Esophagus squamous epithelium (tissue), 5 donors: ENCODE measurements around the gene SNRPN. TPM values are rescaled to one million over a fixed set of nuclear protein-coding genes. Genes with fewer than 3 reads are reported as not detected.
"Not testable (repeated sequence)": the region's sequence is repeated elsewhere in the genome, so short reads cannot be mapped to it uniquely, and the experiment has no call there.

Source experiments
- DNase-seq: peaks from one replicate; lab custom pipeline; 2025; lab: John Stamatoyannopoulos, UW
- H3K27ac ChIP-seq, 4 donors: fragments of 200-600 bp; sonication (generic); one replicate each; pipeline ENCODE4 v1.5.1; 2016 to 2019; ENCODE audit warnings: mild to moderate bottlenecking in 1 of 4
- H3K27me3 ChIP-seq, 4 donors: fragments of 200-600 bp; sonication (generic); 1 replicate in 3 of 4; 2 replicates in 1 of 4; pipeline versions ENCODE4 v1.5.1 to v1.6.0; 2017 to 2021; ENCODE audit warnings: antibody characterized with exemption in 1 of 4
- H3K36me3 ChIP-seq, 3 donors: fragments of 200-600 bp; sonication (generic); one replicate each; pipeline ENCODE4 v1.5.1; 2016 to 2019
- H3K4me1 ChIP-seq, 3 donors: fragments of 200-600 bp; sonication (generic); one replicate each; pipeline ENCODE4 v1.5.1; 2017 to 2019
- H3K4me3 ChIP-seq, 4 donors: fragments of 200-600 bp; sonication (generic); 1 replicate in 3 of 4; 2 replicates in 1 of 4; pipeline ENCODE4 v1.5.1; 2016 to 2019; ENCODE audit warnings: mild to moderate bottlenecking in 2 of 4, moderate library complexity in 1 of 4
- H3K9me3 ChIP-seq, 3 donors: fragments of 200-600 bp; sonication (generic); one replicate each; pipeline ENCODE4 v1.5.1; 2016 to 2019
- CTCF ChIP-seq, 6 experiments: fragments of 450-650 bp in 4 of 6; fragments of 200-600 bp in 2 of 6; sonication (generic) in 2 of 6; IDR thresholded peaks; one replicate each; pipeline ENCODE4 v1.5.1; 2016 to 2019; ENCODE audit warnings: antibody characterized with exemption in 6 of 6, mild to moderate bottlenecking in 4 of 6, moderate library complexity in 4 of 6
- POLR2A ChIP-seq, 4 donors: fragments of 450-650 bp; IDR thresholded peaks; one replicate each; pipeline ENCODE4 v1.6.1; 2017; ENCODE audit warnings: antibody characterized with exemption in 4 of 4, mild to moderate bottlenecking in 4 of 4, moderate library complexity in 3 of 4
- WGBS, 2 donors: methylation state at CpG; one replicate each; pipeline ENCODE4 v1.1.5; 2018; 5-methylcytosine and 5-hydroxymethylcytosine counted together
- intact Hi-C: fragments of 100-400 bp; cut with DNase I; formaldehyde crosslinking; loops from one replicate; pipeline ENCODE4 v1.15.0; 2022
- total RNA-seq, 4 donors: library from RNA; depleted of rRNA; stranded (reverse); fragments of >200 nt; gene quantifications; one replicate each; pipeline ENCODE4 v1.1.0, GENCODE V29; 2016
- donor health status: DM: yes; HTN: yes; CAD: no.

The SNRPN gene
- total RNA-seq: 10 to 100 TPM; 14.7 to 53.8 (median 35.0) TPM

GRCh38 chr15:24954783-24955530 is at the start of gene SNRPN, which contains the start of gene SNURF:
Gene SNRPN (plus strand): TSS chr15:24954987. CDS start chr15:24974454, 19,467 bp downstream.
Gene SNURF (plus strand): TSS chr15:24954987. CDS start chr15:24955049, 62 bp downstream.
- intact Hi-C loops: no loop called here
- peak; percentile 20 for DNase-seq

GRCh38 chr15:24916305-24917009 is 38.3 kb upstream of the SNRPN start:
- WGBS, 2 donors: 74 to 75% methylated on average over 8 of the region's 8 CpGs
- Histone ChIP-seq H3K27me3 (no peaks in the 10 kb centered on the region), H3K9me3 (peaks cover 0 to 5% (median 1%) of the 10 kb centered on the region in 3 donors), H3K4me1 (no peaks in the 10 kb centered on the region), H3K4me3 (no peak overlapping the region), H3K36me3 (no peaks in the 10 kb centered on the region), H3K27ac (no peak overlapping the region)
- TF ChIP-seq POLR2A (IDR thresholded peaks at IDR 0.05): no peak
- TF ChIP-seq CTCF (IDR thresholded peaks at IDR 0.05): no peak
- DNase-seq: no peak
- intact Hi-C loops: no loop called here

More at GRCh38 chr15:24954783-24955530, at the start of gene SNRPN, which contains the start of gene SNURF:
- Histone ChIP-seq H3K9me3 (peaks cover 0 to 21% (median 0%) of the 10 kb centered on the region in 3 donors), H3K27ac (peak within 1 kb of the TSS; percentile 71 to 94 (median 90)), H3K4me1 (peaks cover 0 to 12% (median 3%) of the 10 kb centered on the region in 3 donors), H3K36me3 (no peaks in the 10 kb centered on the region), H3K27me3 (no peaks in the 10 kb centered on the region), H3K4me3 (peak within 1 kb of the TSS; percentile 49 to 82 (median 72))
- 53 to 67% methylated on average over 19 to 31 of the region's 47 CpGs for WGBS, 2 donors
- TF ChIP-seq CTCF (IDR thresholded peaks at IDR 0.05) (no peak), POLR2A (IDR thresholded peaks at IDR 0.05) (peak in 2 of 4 donors; percentile 74 to 81)

- TF ChIP-seq CTCF (IDR thresholded peaks at IDR 0.05): no peak
- no peak for DNase-seq
- intact Hi-C loops: no loop called here
- Histone ChIP-seq H3K4me1 (no peaks in the 10 kb centered on the region), H3K36me3 (no peaks in the 10 kb centered on the region), H3K27me3 (no peaks in the 10 kb centered on the region), H3K27ac (no peak overlapping the region), H3K9me3 (peaks cover 0 to 5% (median 0%) of the 10 kb centered on the region in 3 donors), H3K4me3 (no peak overlapping the region)
- 87% methylated on average over 14 of the region's 14 CpGs for WGBS, 2 donors
These were observed 37.4 kb upstream of the SNRPN start for GRCh38 chr15:24917431-24917830.

- Histone ChIP-seq H3K9me3 (no peaks in the 10 kb centered on the region), H3K27me3 (no peaks in the 10 kb centered on the region), H3K27ac (no peak overlapping the region), H3K4me3 (no peak overlapping the region), H3K4me1 (no peaks in the 10 kb centered on the region), H3K36me3 (no peaks in the 10 kb centered on the region)
- TF ChIP-seq POLR2A (IDR thresholded peaks at IDR 0.05): no peak
- no peak for TF ChIP-seq CTCF (IDR thresholded peaks at IDR 0.05)
- no peak for DNase-seq
- intact Hi-C loops: no loop called here
- WGBS, 2 donors: 66 to 68% methylated on average over 2 of the region's 2 CpGs
These were observed 35.3 kb upstream of the SNRPN start for GRCh38 chr15:24919446-24919845.

- H3K36me3 ChIP-seq, H3K4me3 ChIP-seq, H3K4me1 ChIP-seq, H3K27me3 ChIP-seq, H3K27ac ChIP-seq, intact Hi-C loops, DNase-seq, H3K9me3 ChIP-seq: not testable (repeated sequence)
- WGBS, 2 donors: 75 to 92% methylated on average over 5 to 6 of the region's 6 CpGs
These were observed 32.0 kb upstream of the SNRPN start for GRCh38 chr15:24922781-24923180.
